ENCODE data around the gene COL12A1. TPM values are rescaled to one million over a fixed set of nuclear protein-coding genes. Genes with fewer than 3 reads are reported as not detected.

Gene COL12A1
- total and polyA plus RNA-seq, 9 of the 15 experiments (the other 6 are each of a cell fraction or from before 2014, with no cell fraction given): 0.11 TPM; not detected in 8

DNA sequence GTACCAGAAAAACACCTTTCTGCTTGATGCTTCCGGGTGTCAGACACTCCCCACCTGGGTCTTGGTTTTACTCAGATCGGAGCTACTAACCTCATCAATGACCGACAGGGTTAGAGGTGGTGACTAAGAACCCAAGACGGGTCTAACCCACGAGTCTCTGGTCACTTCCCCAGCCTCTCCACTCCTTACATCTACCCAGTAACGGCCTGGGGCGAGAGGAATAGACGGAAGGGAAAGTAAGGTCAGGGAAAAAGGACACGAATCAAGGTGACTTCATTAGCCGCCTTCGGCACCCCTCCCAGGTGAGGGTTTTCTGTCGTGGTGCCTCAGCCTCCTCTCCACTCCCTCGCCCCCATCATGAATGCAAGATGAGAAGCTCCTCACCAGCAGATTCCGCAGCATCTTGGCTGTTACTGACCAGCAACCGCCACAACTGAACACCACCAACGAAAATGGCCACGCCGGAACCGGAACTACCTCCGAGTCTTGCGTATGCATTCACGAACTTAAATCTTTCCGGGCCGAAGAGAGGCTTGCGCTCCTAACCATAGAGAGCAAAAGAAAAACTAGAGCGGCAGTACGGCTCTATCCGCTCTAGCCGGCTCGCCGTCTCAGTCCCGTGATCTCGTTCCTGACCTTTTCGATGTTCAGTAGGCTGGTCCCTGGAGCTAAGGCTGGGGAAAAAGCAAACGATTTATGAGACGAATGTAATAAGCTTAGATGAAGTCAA lies 37.6 kb upstream of the COL12A1 start, which contains the start of gene COX7A2 (continued):
- TF ChIP-seq PHF8 (IDR thresholded peaks at IDR 0.05; ENCODE audit: borderline replicate concordance, low read length): peak; percentile 96
- TF ChIP-seq IFI16 (CRISPR knock-in tag; IDR thresholded peaks at IDR 0.05): no peak
- no peak for TF ChIP-seq ILK (tag; IDR thresholded peaks at IDR 0.05; ENCODE audit: borderline replicate concordance, low read depth)
- TF ChIP-seq ZNF239 (CRISPR knock-in tag; IDR thresholded peaks at IDR 0.05): no peak
- no peak for TF ChIP-seq CBX8 (IDR thresholded peaks at IDR 0.05; ENCODE audit: borderline replicate concordance, extremely low read depth, low read depth, low read length, poor library complexity, severe bottlenecking)
- peak; percentile 37; the same call in 1 of the 2 replicates for TF ChIP-seq ARID1B (IDR thresholded peaks at IDR 0.05)
- no peak for TF ChIP-seq TFAM (CRISPR knock-in tag; conservative IDR thresholded peaks at IDR 0.05)
- TF ChIP-seq MITF (IDR thresholded peaks at IDR 0.05): peak; percentile 87
- TF ChIP-seq HDAC2 (IDR thresholded peaks at IDR 0.05): peak; percentile 51; the same call in 1 of the 2 replicates
- TF ChIP-seq, protein P1, sequence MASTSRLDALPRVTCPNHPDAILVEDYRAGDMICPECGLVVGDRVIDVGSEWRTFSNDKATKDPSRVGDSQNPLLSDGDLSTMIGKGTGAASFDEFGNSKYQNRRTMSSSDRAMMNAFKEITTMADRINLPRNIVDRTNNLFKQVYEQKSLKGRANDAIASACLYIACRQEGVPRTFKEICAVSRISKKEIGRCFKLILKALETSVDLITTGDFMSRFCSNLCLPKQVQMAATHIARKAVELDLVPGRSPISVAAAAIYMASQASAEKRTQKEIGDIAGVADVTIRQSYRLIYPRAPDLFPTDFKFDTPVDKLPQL (IDR thresholded peaks at IDR 0.05; ENCODE audit: extremely low read depth, insufficient read length): no peak
- TF ChIP-seq ZKSCAN3 (CRISPR knock-in tag; IDR thresholded peaks at IDR 0.05): no peak
- TF ChIP-seq MNT (conservative IDR thresholded peaks at IDR 0.05): peak in 1 of 2 experiments; percentile 69; a peak in 3 of 4 replicates
- TF ChIP-seq, protein P2, sequence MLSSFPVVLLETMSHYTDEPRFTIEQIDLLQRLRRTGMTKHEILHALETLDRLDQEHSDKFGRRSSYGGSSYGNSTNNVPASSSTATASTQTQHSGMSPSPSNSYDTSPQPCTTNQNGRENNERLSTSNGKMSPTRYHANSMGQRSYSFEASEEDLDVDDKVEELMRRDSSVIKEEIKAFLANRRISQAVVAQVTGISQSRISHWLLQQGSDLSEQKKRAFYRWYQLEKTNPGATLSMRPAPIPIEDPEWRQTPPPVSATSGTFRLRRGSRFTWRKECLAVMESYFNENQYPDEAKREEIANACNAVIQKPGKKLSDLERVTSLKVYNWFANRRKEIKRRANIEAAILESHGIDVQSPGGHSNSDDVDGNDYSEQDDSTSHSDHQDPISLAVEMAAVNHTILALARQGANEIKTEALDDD (IDR thresholded peaks at IDR 0.05): peak; percentile 95
- TF ChIP-seq GABPB1 (CRISPR knock-in tag; IDR thresholded peaks at IDR 0.05): peak; percentile 93
- no peak for TF ChIP-seq ZNF586 (CRISPR knock-in tag; conservative IDR thresholded peaks at IDR 0.05)
- TF ChIP-seq TCF3 (CRISPR knock-in tag; IDR thresholded peaks at IDR 0.05): peak; percentile 10; the same call in 1 of the 2 replicates
- peak; percentile 95 for TF ChIP-seq BRD4 (IDR thresholded peaks at IDR 0.05)
- TF ChIP-seq GATAD2B (IDR thresholded peaks at IDR 0.05; ENCODE audit: borderline replicate concordance): no peak
- TF ChIP-seq, protein P3, sequence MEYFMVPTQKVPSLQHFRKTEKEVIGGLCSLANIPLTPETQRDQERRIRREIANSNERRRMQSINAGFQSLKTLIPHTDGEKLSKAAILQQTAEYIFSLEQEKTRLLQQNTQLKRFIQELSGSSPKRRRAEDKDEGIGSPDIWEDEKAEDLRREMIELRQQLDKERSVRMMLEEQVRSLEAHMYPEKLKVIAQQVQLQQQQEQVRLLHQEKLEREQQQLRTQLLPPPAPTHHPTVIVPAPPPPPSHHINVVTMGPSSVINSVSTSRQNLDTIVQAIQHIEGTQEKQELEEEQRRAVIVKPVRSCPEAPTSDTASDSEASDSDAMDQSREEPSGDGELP (CRISPR knock-in tag; IDR thresholded peaks at IDR 0.05; ENCODE audit: borderline replicate concordance): peak; percentile 65
- TF ChIP-seq BMI1 (IDR thresholded peaks at IDR 0.05; ENCODE audit: low read length): no peak

All from K562 (cell line).